H9 (cell line): ENCODE measurements around the gene CCDC187. TPM values are rescaled to one million over a fixed set of nuclear protein-coding genes. Genes with fewer than 3 reads are reported as not detected.

ENCODE experiments used
- DNase-seq: peaks from one replicate; pipeline ENCODE4 v3.0.0-alpha.2; 2017
- H2AFZ ChIP-seq: one replicate; pipeline ENCODE4 v1.6.1; 2013; ENCODE audit warnings: mild to moderate bottlenecking, low read length, control low read depth, moderate library complexity
- H2AK5ac ChIP-seq: 2 replicates; pipeline ENCODE4 v1.6.1; 2013; ENCODE audit warnings: low read length, control low read depth, mixed read lengths; ENCODE audit not compliant: insufficient read length
- H2BK120ac ChIP-seq: one replicate; pipeline ENCODE4 v1.6.1; 2013; ENCODE audit warnings: low read depth, mild to moderate bottlenecking, low read length, control low read depth, inconsistent platforms; ENCODE audit not compliant: poor library complexity, severe bottlenecking
- H2BK12ac ChIP-seq: 2 replicates; pipeline ENCODE4 v1.6.1; 2013; ENCODE audit warnings: low read length, control low read depth, mixed read lengths, low read depth; ENCODE audit not compliant: insufficient read length
- H2BK15ac ChIP-seq: 2 replicates; pipeline ENCODE4 v1.6.1; 2013; ENCODE audit warnings: low read depth, low read length, control low read depth
- H2BK20ac ChIP-seq: one replicate; pipeline ENCODE4 v1.6.1; 2013; ENCODE audit warnings: low read depth, mild to moderate bottlenecking, low read length, control low read depth, inconsistent platforms; ENCODE audit not compliant: poor library complexity, severe bottlenecking
- H2BK5ac ChIP-seq: 2 replicates; pipeline ENCODE4 v1.6.1; 2013; ENCODE audit warnings: low read length, control low read depth, mixed read lengths; ENCODE audit not compliant: insufficient read length
- H3K14ac ChIP-seq: 2 replicates; pipeline ENCODE4 v1.6.1; 2013; ENCODE audit warnings: low read length, control low read depth; ENCODE audit not compliant: insufficient read depth
- H3K18ac ChIP-seq: 2 replicates; pipeline ENCODE4 v1.6.1; 2013; ENCODE audit warnings: low read depth, mild to moderate bottlenecking, mixed read lengths, low read length, control low read depth; ENCODE audit not compliant: insufficient read length
- H3K23ac ChIP-seq: 2 replicates; pipeline ENCODE4 v1.6.1; 2013; ENCODE audit warnings: low read length, control low read depth, mixed read lengths, low read depth; ENCODE audit not compliant: insufficient read length
- H3K23me2 ChIP-seq: 2 replicates; pipeline ENCODE4 v1.6.1; 2013; ENCODE audit warnings: low read depth, mild to moderate bottlenecking, mixed read lengths, low read length, control low read depth; ENCODE audit not compliant: insufficient read length, poor library complexity, severe bottlenecking
- H3K27ac ChIP-seq: 2 replicates; pipeline ENCODE4 v1.5.1; 2013; ENCODE audit warnings: low read length, control low read depth, mixed read lengths, low read depth; ENCODE audit not compliant: insufficient read length
- H3K27me3 ChIP-seq: 2 replicates; pipeline ENCODE4 v1.6.1; 2013; ENCODE audit warnings: low read length, control low read depth, inconsistent platforms; ENCODE audit not compliant: insufficient read depth
- H3K4ac ChIP-seq: 2 replicates; pipeline ENCODE4 v1.6.1; 2013; ENCODE audit warnings: low read depth, mild to moderate bottlenecking, control low read depth, inconsistent platforms, low read length, moderate library complexity
- H3K4me1 ChIP-seq: 2 replicates; pipeline ENCODE4 v1.6.1; 2013; ENCODE audit warnings: low read length, control low read depth, inconsistent platforms; ENCODE audit not compliant: insufficient read depth
- H3K4me2 ChIP-seq: 2 replicates; pipeline ENCODE4 v1.6.1; 2013; ENCODE audit warnings: low read length, control low read depth, mixed read lengths; ENCODE audit not compliant: insufficient read length, insufficient read depth
- H3K56ac ChIP-seq: 2 replicates; pipeline ENCODE4 v1.6.1; 2013; ENCODE audit warnings: low read depth, mild to moderate bottlenecking, mixed read lengths, low read length, control low read depth; ENCODE audit not compliant: insufficient read length
- H3K79me1 ChIP-seq: 2 replicates; pipeline ENCODE4 v1.6.1; 2013; ENCODE audit warnings: low read depth, mild to moderate bottlenecking, moderate library complexity, low read length, control low read depth, inconsistent platforms; ENCODE audit not compliant: insufficient read depth, poor library complexity, severe bottlenecking
- H3K79me2 ChIP-seq: 2 replicates; pipeline ENCODE4 v1.6.1; 2013; ENCODE audit warnings: low read length, control low read depth, inconsistent platforms; ENCODE audit not compliant: insufficient read depth
- H3K9ac ChIP-seq: 2 replicates; pipeline ENCODE4 v1.6.1; 2013; ENCODE audit warnings: low read length, control low read depth, mixed read lengths; ENCODE audit not compliant: insufficient read length; ENCODE audit errors: extremely low read depth
- H3K9me3 ChIP-seq: one replicate; pipeline ENCODE4 v1.6.1; 2013; ENCODE audit warnings: low read depth, low read length, inconsistent platforms; ENCODE audit not compliant: control insufficient read depth
- H3T11ph ChIP-seq: one replicate; pipeline ENCODE4 v1.6.1; 2013; ENCODE audit warnings: mild to moderate bottlenecking, low read length, control low read depth, inconsistent platforms
- H4K20me1 ChIP-seq: one replicate; pipeline ENCODE4 v1.6.1; 2013; ENCODE audit not compliant: control insufficient read depth, insufficient read length, insufficient read depth
- H4K5ac ChIP-seq: 2 replicates; pipeline ENCODE4 v1.6.1; 2013; ENCODE audit warnings: low read depth, mild to moderate bottlenecking, mixed read lengths, low read length, control low read depth; ENCODE audit not compliant: insufficient read length
- H4K8ac ChIP-seq: replicated peaks from 2 replicates; pipeline ENCODE4 v1.6.1; 2013; ENCODE audit warnings: low read length, control low read depth, mixed read lengths, low read depth; ENCODE audit not compliant: insufficient read length
- H4K91ac ChIP-seq: 2 replicates; pipeline ENCODE4 v1.6.1; 2013; ENCODE audit warnings: low read depth, mild to moderate bottlenecking, moderate library complexity, mixed read lengths, low read length, control low read depth; ENCODE audit not compliant: insufficient read length
- H3K27ac Mint-ChIP-seq, 3 experiments: 2 replicates in 2 of 3; 3 replicates in 1 of 3; pipeline ENCODE4 v1.8.0; 2020 to 2021; ENCODE audit warnings: mixed read lengths in 3 of 3, mild to moderate bottlenecking in 1 of 3, moderate library complexity in 1 of 3
- H3K27me3 Mint-ChIP-seq: 2 replicates; pipeline ENCODE4 v1.8.0; 2021; ENCODE audit warnings: low read depth, mild to moderate bottlenecking, moderate library complexity, mixed read lengths
- H3K36me3 Mint-ChIP-seq, 3 experiments: 2 replicates in 2 of 3; 3 replicates in 1 of 3; pipeline ENCODE4 v1.8.0; 2020 to 2021; ENCODE audit warnings: low read depth in 3 of 3, mixed read lengths in 3 of 3; ENCODE audit not compliant: insufficient read depth in 1 of 3
- H3K4me1 Mint-ChIP-seq, 2 experiments: 2 replicates each; pipeline ENCODE4 v1.8.0; 2020; ENCODE audit warnings: mixed read lengths in 2 of 2
- H3K4me3 Mint-ChIP-seq, 2 experiments: 2 replicates in 1 of 2; 3 replicates in 1 of 2; pipeline ENCODE4 v1.8.0; 2020 to 2021; ENCODE audit warnings: mild to moderate bottlenecking in 2 of 2, mixed read lengths in 2 of 2, moderate library complexity in 1 of 2
- H3K9me3 Mint-ChIP-seq, 2 experiments: 2 replicates in 1 of 2; 3 replicates in 1 of 2; pipeline ENCODE4 v1.8.0; 2020; ENCODE audit warnings: mild to moderate bottlenecking in 2 of 2, mixed read lengths in 2 of 2, moderate library complexity in 1 of 2
- CTCF ChIP-seq: fragments of 200-600 bp; sonication (generic); conservative IDR thresholded peaks from 3 replicates; pipeline ENCODE4 v1.8.0; 2021; ENCODE audit warnings: antibody characterized with exemption, mild to moderate bottlenecking
- WGBS: extraction: QIAGEN DNeasy Blood & Tissue Kit; methylation state at CpG from one replicate; pipeline ENCODE4 v1.1.7; 2013; ENCODE audit warnings: missing lambda C conversion rate, low lambda C conversion rate, mixed read lengths; ENCODE audit not compliant: insufficient read length; ENCODE audit errors: extremely low coverage; 5-methylcytosine and 5-hydroxymethylcytosine counted together
- total RNA-seq: library from RNA; stranded (reverse); gene quantifications from 2 replicates; pipeline ENCODE4 v1.2.1, GENCODE V29; 2021

Gene CCDC187
- total RNA-seq, 1 experiment from 2014 or later: 0.07 TPM

- Histone ChIP-seq H4K8ac (no peak overlapping the region), H3K18ac (no peak overlapping the region), H3K4ac (no peak overlapping the region), H4K5ac (no peak overlapping the region), H3K79me2 (no peaks in the 10 kb centered on the region), H2BK5ac (no peak overlapping the region), H3K4me1 (no peaks in the 10 kb centered on the region), H3T11ph (no peak overlapping the region), H2AFZ (no peak overlapping the region), H2BK20ac (no peak overlapping the region), H4K91ac (no peak overlapping the region), H3K4me2 (no peak overlapping the region), H3K14ac (no peak overlapping the region; the same call in 1 of the 2 replicates), H3K27me3 (no peaks in the 10 kb centered on the region), H3K9ac (no peak overlapping the region), H3K27ac (no peak overlapping the region), H2BK12ac (no peak overlapping the region), H3K79me1 (no peaks in the 10 kb centered on the region), H2AK5ac (no peak overlapping the region), H2BK15ac (no peak overlapping the region), H3K23ac (no peak overlapping the region), H2BK120ac (no peak overlapping the region), H3K9me3 (peaks cover 9% of the 10 kb centered on the region), H3K56ac (no peak overlapping the region), H3K23me2 (no peaks in the 10 kb centered on the region), H4K20me1 (no peaks in the 10 kb centered on the region)
- H3K27me3 Mint-ChIP-seq: no peaks in the 10 kb centered on the region
- DNase-seq: no peak
- H3K4me3 Mint-ChIP-seq: no peak overlapping the region
- TF ChIP-seq CTCF: no peak
- no peaks in the 10 kb centered on the region for H3K36me3 Mint-ChIP-seq
- H3K27ac Mint-ChIP-seq: no peak overlapping the region
- H3K4me1 Mint-ChIP-seq: peaks cover 3% of the 10 kb centered on the region in 2 experiments; a peak in 3 of 4 replicates
- no peaks in the 10 kb centered on the region for H3K9me3 Mint-ChIP-seq
- WGBS: no CpG with 5 or more reads among the region's 26 CpGs
Measured at GRCh38 chr9:136297766-136298735, 5.8 kb downstream of the CCDC187 start.
